Spleen (tissue), 7 donors: Measurements from ENCODE around the gene GABBR1.

Experiments used
- CTCF ChIP-seq, 11 experiments: fragments of 200-600 bp in 7 of 11; fragments of 450-650 bp in 4 of 11; sonication (generic) in 4 of 11; IDR thresholded peaks in 8 of 11; conservative IDR thresholded peaks in 3 of 11; 1 replicate in 7 of 11; 2 replicates in 4 of 11; pipeline versions ENCODE4 v1.4.0 to v1.8.0; 2016 to 2021; ENCODE audit warnings: antibody characterized with exemption in 11 of 11, inconsistent platforms in 4 of 11, mild to moderate bottlenecking in 1 of 11
- POLR2A ChIP-seq, 3 donors: fragments of 450-650 bp; IDR thresholded peaks; one replicate each; pipeline ENCODE4 v1.5.1; 2017; ENCODE audit warnings: antibody characterized with exemption in 3 of 3, mild to moderate bottlenecking in 1 of 3
- POLR2AphosphoS5 ChIP-seq, 3 donors: sonication (generic); formaldehyde crosslinking; IDR thresholded peaks; one replicate each; pipeline ENCODE4 v1.5.1; 2017; ENCODE audit warnings: antibody characterized with exemption in 3 of 3
- donor health status: DM: no; HTN: no; CAD: no; lungs with moderate emphysema.
- donor health status: DM: no; HTN: no; CAD: no.
- donor health status: DM: no; HTN: no; CAD: no.

- TF ChIP-seq CTCF (IDR thresholded peaks at IDR 0.05 in 8 of 11, conservative IDR thresholded peaks at IDR 0.05 in 3 of 11) (peak in 10 of 11 experiments; percentile 35 to 71 (median 62)), POLR2AphosphoS5 (IDR thresholded peaks at IDR 0.05) (no peak), POLR2A (IDR thresholded peaks at IDR 0.05) (no peak)
These were observed 18.6 kb upstream of the GABBR1 start for GRCh38 chr6:29651413-29652197.
